GM20000 (cell line): ENCODE measurements around the gene ZC3H13.
"Not testable (repeated sequence)": the region's sequence is repeated elsewhere in the genome, so short reads cannot be mapped to it uniquely, and the experiment has no call there.

Experiments
- DNase-seq: peaks from one replicate; pipeline ENCODE4 v3.0.0; 2012; ENCODE audit warnings: low spot score
- CTCF ChIP-seq: IDR thresholded peaks from 2 replicates; pipeline ENCODE4 v1.5.1; 2012; ENCODE audit warnings: mild to moderate bottlenecking, control low read depth; ENCODE audit errors: extremely low read depth, missing control alignments

Gene ZC3H13

GRCh38 chr13:46008631-46009030 lies 43.9 kb downstream of the ZC3H13 start:
- TF ChIP-seq CTCF: no peak

GRCh38 chr13:46006688-46007452 lies 45.7 kb downstream of the ZC3H13 start:
- no peak for TF ChIP-seq CTCF
- DNase-seq: no peak

More at GRCh38 chr13:46008631-46009030, 43.9 kb downstream of the ZC3H13 start:
- no peak for DNase-seq

GRCh38 chr13:46004491-46004890 lies 48.1 kb downstream of the ZC3H13 start:
- no peak for DNase-seq
- no peak for TF ChIP-seq CTCF

- DNase-seq: no peak
- TF ChIP-seq CTCF: no peak
Observed at GRCh38 chr13:45996631-45997030, 55.9 kb downstream of the ZC3H13 start.

- TF ChIP-seq CTCF: no peak
- DNase-seq: no peak
Observed at GRCh38 chr13:45995245-45995644, 57.3 kb downstream of the ZC3H13 start.

- no peak for TF ChIP-seq CTCF
- no peak for DNase-seq
Observed at GRCh38 chr13:45994752-45995151, 57.8 kb downstream of the ZC3H13 start.

GRCh38 chr13:45989607-45990006 lies 62.9 kb downstream of the ZC3H13 start:
- no peak for TF ChIP-seq CTCF
- DNase-seq: no peak

- not testable (repeated sequence) for DNase-seq
Observed at GRCh38 chr13:45981127-45981526, 71.4 kb downstream of the ZC3H13 start.
